Measurements from ENCODE around the gene PLCL2.

Gene PLCL2

DNA sequence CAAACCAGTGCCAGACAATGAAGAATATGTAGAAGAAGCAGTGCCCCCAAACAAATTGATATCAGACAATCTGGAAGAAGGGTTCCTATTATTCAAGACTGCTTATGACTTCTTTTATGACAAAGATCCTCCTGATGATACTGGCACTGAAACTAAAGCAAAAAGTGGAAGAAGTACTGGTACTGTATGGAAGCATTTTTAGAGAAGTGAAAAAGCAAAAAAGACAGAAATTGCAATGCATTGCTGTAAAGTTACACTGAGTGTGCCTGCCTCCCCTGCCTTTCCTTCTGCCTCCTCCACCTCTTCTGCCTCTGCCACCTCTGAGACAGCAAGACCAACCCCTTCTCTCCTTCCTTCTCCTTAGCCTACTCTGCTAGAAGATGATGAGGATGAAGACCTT is 167.6 kb downstream of the PLCL2 start:
- Histone ChIP-seq H3K9me3 (replicated peaks; ENCODE audit: insufficient read depth, low read length) (no peaks in the 10 kb centered on the region), H2AFZ (ENCODE audit: low read length) (no peak overlapping the region), H3K9ac (ENCODE audit: low read length) (no peak overlapping the region), H3F3A (ENCODE audit: insufficient read depth, low read length) (no peaks in the 10 kb centered on the region), H4K20me1 (ENCODE audit: insufficient read depth, low read length) (no peaks in the 10 kb centered on the region), H3K79me2 (ENCODE audit: low read length) (no peaks in the 10 kb centered on the region), H3K27ac (ENCODE audit: low read length) (no peak overlapping the region), H3K4me1 (ENCODE audit: low read length) (peaks cover 9% of the 10 kb centered on the region), H3K9me2 (replicated peaks; ENCODE audit: insufficient read depth, low read length) (no peaks in the 10 kb centered on the region), H3K36me3 (replicated peaks; ENCODE audit: insufficient read depth, low read length) (no peaks in the 10 kb centered on the region; the same call in 1 of the 2 replicates), H3K27me3 (replicated peaks; ENCODE audit: insufficient read depth, low read length) (no peaks in the 10 kb centered on the region), H3K4me3 (ENCODE audit: low read length) (no peak overlapping the region), H3K4me2 (ENCODE audit: low read depth, low read length) (no peak overlapping the region)
- no peak for TF ChIP-seq EZH2phosphoT487 (IDR thresholded peaks at IDR 0.05; ENCODE audit: low read length)
- no peak for TF ChIP-seq EZH2 (optimal IDR thresholded peaks at IDR 0.05; ENCODE audit: low read depth, low read length)
- DNase-seq: no peak

DNA sequence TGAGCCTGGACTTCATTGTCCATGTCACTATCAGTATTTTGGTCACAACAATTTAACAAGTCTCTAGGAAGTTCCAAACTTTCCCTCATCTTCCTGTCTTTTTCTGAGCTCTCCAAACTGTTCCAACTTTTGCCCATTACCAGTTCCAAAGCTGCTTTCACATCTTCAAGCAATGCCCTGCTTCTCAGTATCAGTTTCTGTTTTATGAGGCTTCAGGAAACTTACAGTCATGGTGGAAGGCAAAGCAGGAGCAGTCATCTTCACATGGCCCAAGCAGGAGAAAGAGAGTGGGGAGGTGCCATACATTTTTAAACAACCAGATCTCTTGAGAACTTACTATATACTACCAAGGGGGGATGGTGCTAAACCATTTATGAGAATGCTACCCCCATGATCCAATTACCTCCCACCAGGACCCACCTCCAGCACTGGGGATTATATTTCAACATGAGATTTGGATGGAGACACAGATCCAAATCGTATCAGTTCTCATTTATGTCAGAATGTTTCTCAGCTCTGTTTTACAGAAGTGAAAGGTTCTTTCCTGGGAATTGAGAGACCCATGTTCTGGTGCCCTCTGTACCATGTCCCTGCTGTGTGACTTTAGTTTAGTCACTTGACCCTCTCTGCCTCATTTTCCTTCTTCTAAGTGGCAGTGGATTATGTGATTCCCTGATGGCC is 169.7 kb downstream of the PLCL2 start:
- Histone ChIP-seq H3K4me1 (ENCODE audit: low read length) (peaks cover 9% of the 10 kb centered on the region), H3K9me2 (replicated peaks; ENCODE audit: insufficient read depth, low read length) (no peaks in the 10 kb centered on the region), H3K79me2 (ENCODE audit: low read length) (no peaks in the 10 kb centered on the region), H3K4me2 (ENCODE audit: low read depth, low read length) (no peak overlapping the region), H3K36me3 (replicated peaks; ENCODE audit: insufficient read depth, low read length) (no peaks in the 10 kb centered on the region; the same call in 1 of the 2 replicates), H3K27me3 (replicated peaks; ENCODE audit: insufficient read depth, low read length) (no peaks in the 10 kb centered on the region), H3K9ac (ENCODE audit: low read length) (no peak overlapping the region), H4K20me1 (ENCODE audit: insufficient read depth, low read length) (no peaks in the 10 kb centered on the region), H3F3A (ENCODE audit: insufficient read depth, low read length) (no peaks in the 10 kb centered on the region), H3K9me3 (replicated peaks; ENCODE audit: insufficient read depth, low read length) (no peaks in the 10 kb centered on the region), H2AFZ (ENCODE audit: low read length) (no peak overlapping the region), H3K4me3 (ENCODE audit: low read length) (no peak overlapping the region), H3K27ac (ENCODE audit: low read length) (no peak overlapping the region; the same call in 1 of the 2 replicates)
- TF ChIP-seq EZH2 (optimal IDR thresholded peaks at IDR 0.05; ENCODE audit: low read depth, low read length) (no peak), EZH2phosphoT487 (IDR thresholded peaks at IDR 0.05; ENCODE audit: low read length) (no peak)
- TF ChIP-seq, protein P1, sequence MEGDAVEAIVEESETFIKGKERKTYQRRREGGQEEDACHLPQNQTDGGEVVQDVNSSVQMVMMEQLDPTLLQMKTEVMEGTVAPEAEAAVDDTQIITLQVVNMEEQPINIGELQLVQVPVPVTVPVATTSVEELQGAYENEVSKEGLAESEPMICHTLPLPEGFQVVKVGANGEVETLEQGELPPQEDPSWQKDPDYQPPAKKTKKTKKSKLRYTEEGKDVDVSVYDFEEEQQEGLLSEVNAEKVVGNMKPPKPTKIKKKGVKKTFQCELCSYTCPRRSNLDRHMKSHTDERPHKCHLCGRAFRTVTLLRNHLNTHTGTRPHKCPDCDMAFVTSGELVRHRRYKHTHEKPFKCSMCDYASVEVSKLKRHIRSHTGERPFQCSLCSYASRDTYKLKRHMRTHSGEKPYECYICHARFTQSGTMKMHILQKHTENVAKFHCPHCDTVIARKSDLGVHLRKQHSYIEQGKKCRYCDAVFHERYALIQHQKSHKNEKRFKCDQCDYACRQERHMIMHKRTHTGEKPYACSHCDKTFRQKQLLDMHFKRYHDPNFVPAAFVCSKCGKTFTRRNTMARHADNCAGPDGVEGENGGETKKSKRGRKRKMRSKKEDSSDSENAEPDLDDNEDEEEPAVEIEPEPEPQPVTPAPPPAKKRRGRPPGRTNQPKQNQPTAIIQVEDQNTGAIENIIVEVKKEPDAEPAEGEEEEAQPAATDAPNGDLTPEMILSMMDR (IDR thresholded peaks at IDR 0.05; ENCODE audit: low read length): no peak
- peak; percentile 31 for DNase-seq

DNA sequence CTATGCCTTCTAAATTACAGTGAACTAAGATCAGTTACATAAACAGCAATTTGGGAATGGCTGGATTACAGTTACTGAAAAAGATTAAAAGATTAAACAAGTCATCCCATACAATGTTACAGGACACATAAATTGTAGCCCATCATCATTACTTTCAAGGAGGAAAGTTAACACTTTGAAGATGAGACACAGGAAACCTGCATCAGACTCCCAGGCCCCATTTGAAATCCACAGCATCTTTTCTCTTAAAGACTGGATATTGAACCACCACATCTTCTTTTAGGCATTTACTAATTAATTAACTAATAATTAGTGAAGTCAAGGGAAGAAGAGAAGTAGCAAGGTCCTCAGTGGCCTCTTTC is 170.2 kb downstream of the PLCL2 start:
- H3K4me1 ChIP-seq (ENCODE audit: low read length): peaks cover 9% of the 10 kb centered on the region
- no peak for DNase-seq
- H3F3A ChIP-seq (ENCODE audit: insufficient read depth, low read length): no peaks in the 10 kb centered on the region
- H3K9ac ChIP-seq (ENCODE audit: low read length): no peak overlapping the region
- H3K27me3 ChIP-seq (replicated peaks; ENCODE audit: insufficient read depth, low read length): no peaks in the 10 kb centered on the region
- H3K79me2 ChIP-seq (ENCODE audit: low read length): no peaks in the 10 kb centered on the region
- no peaks in the 10 kb centered on the region for H4K20me1 ChIP-seq (ENCODE audit: insufficient read depth, low read length)
- H3K4me2 ChIP-seq (ENCODE audit: low read depth, low read length): no peak overlapping the region
- TF ChIP-seq, protein P1 (IDR thresholded peaks at IDR 0.05; ENCODE audit: low read length): no peak
- H3K27ac ChIP-seq (ENCODE audit: low read length): no peak overlapping the region
- no peaks in the 10 kb centered on the region for H3K9me2 ChIP-seq (replicated peaks; ENCODE audit: insufficient read depth, low read length)
- no peak overlapping the region for H3K4me3 ChIP-seq (ENCODE audit: low read length)
- no peaks in the 10 kb centered on the region for H3K9me3 ChIP-seq (replicated peaks; ENCODE audit: insufficient read depth, low read length)
- no peak overlapping the region for H2AFZ ChIP-seq (ENCODE audit: low read length)
- H3K36me3 ChIP-seq (replicated peaks; ENCODE audit: insufficient read depth, low read length): no peaks in the 10 kb centered on the region; the same call in 1 of the 2 replicates
